Erythroblast (primary cell): Measurements from ENCODE around the gene GHR.

Experiments used
- GATA1 ChIP-seq: IDR thresholded peaks from 2 replicates; pipeline ENCODE4 v1.6.1; 2011; ENCODE audit warnings: low read depth, mild to moderate bottlenecking, control low read depth, low read length, moderate library complexity
- POLR2A ChIP-seq: IDR thresholded peaks from 2 replicates; pipeline ENCODE4 v1.6.1; 2011; ENCODE audit warnings: mild to moderate bottlenecking, low read length

GRCh38 chr5:42654645-42655044 lies 231.4 kb downstream of the GHR start:
- TF ChIP-seq POLR2A, result no peak
- no peak for TF ChIP-seq GATA1
